ENCODE results near the gene ATP6V1B1.

Gene ATP6V1B1

DNA sequence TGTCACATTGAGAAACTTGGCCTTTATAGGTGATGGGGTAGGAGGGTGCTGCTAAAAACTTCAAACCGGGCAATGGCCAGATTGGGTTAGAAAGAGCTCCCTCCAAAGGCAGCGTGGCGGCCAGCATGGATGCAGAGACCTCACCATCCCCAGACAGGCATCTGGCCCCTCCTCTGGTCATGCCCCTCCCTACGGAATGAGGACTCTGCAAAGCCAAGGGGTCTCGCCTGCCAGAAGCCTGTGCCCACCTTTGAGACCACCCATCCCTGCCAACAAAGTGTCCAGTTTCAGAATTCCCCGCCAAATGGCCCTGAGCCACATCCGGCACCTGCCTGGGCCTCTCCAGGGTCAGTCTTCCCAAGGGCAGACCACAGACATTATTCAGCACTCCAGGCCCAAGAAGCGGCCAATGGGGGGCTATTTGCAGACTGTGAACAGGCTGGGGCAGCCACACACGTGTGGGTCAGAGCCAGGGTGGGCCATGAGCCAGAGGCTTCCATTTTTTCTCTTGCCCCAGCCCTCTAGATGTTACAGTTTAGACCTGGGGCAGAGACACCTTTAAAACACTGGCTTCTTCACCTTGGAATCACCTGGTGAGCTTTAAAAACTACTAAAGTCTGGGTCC, 4.2 kb upstream of the ATP6V1B1 start:
- DNase-seq: no peak
- TF ChIP-seq CTCF (IDR thresholded peaks at IDR 0.05; ENCODE audit: low read depth, low read length, missing control alignments): no peak
- Histone ChIP-seq H3K4me3 (ENCODE audit: low read depth, low read length) (no peak overlapping the region), H3K27ac (no peak overlapping the region), H3K36me3 (replicated peaks) (no peaks in the 10 kb centered on the region), H3K27me3 (replicated peaks) (no peaks in the 10 kb centered on the region)
- in situ Hi-C loops (cut with HindIII; ENCODE audit: low pct_ligation_motif_present, low sequenced_read_pairs): no loop called here

DNA sequence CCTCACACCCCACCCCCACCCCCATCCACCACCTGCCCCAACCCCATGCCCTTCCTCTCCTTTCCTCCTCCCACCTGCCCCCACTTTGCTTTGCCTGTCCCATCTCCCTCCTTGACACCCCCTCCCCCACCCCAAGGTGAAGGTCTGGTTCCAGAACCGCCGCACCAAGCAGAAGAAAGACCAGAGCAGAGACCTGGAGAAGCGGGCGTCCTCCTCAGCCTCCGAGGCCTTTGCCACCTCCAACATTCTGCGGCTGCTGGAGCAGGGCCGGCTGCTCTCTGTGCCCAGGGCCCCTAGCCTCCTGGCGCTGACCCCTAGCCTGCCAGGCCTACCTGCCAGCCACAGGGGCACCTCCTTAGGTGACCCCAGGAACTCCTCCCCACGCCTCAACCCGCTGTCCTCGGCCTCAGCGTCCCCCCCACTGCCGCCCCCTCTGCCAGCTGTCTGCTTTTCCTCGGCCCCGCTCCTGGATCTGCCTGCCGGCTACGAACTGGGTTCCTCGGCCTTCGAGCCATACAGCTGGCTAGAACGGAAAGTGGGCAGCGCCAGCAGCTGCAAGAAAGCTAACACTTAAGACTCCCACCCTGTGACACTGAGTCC, 3.0 kb upstream of the ATP6V1B1 start:
- Histone ChIP-seq H3K27me3 (replicated peaks) (no peaks in the 10 kb centered on the region), H3K4me3 (ENCODE audit: low read depth, low read length) (no peak overlapping the region), H3K27ac (no peak overlapping the region), H3K36me3 (replicated peaks) (no peaks in the 10 kb centered on the region)
- in situ Hi-C loops (cut with HindIII; ENCODE audit: low pct_ligation_motif_present, low sequenced_read_pairs): no loop called here
- no peak for DNase-seq
- no peak for TF ChIP-seq CTCF (IDR thresholded peaks at IDR 0.05; ENCODE audit: low read depth, low read length, missing control alignments)

DNA sequence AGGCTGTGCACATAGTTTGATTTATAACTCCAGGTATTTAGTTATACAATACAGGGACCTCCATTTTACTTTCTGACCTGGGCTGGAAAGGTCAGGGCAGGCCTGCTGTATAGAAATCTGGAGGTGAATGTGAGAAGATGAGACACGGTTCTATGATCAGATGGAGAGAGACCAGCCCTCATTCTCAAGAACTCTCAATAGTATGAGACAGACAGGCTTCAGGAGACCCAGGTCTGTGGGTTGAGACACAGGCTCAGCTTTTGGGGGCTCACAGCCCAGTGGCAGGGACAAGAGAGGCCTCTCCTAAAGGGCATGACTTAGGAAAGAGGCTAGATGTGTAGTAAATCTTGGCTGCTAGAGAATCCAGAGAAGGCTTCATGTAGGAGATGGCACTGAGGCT, 719 bp upstream of the ATP6V1B1 start:
- Histone ChIP-seq H3K27me3 (replicated peaks) (no peaks in the 10 kb centered on the region), H3K36me3 (replicated peaks) (no peaks in the 10 kb centered on the region), H3K27ac (no peak overlapping the region), H3K4me3 (ENCODE audit: low read depth, low read length) (no peak overlapping the region)
- DNase-seq: no peak
- no peak for TF ChIP-seq CTCF (IDR thresholded peaks at IDR 0.05; ENCODE audit: low read depth, low read length, missing control alignments)
- in situ Hi-C loops (cut with HindIII; ENCODE audit: low pct_ligation_motif_present, low sequenced_read_pairs): no loop called here

- H3K4me3 ChIP-seq (ENCODE audit: low read depth, low read length): no peak overlapping the region
- no peak for TF ChIP-seq CTCF (IDR thresholded peaks at IDR 0.05; ENCODE audit: low read depth, low read length, missing control alignments)
- H3K36me3 ChIP-seq (replicated peaks): no peaks in the 10 kb centered on the region
- DNase-seq: no peak
- no peak overlapping the region for H3K27ac ChIP-seq
- no peaks in the 10 kb centered on the region for H3K27me3 ChIP-seq (replicated peaks)
- in situ Hi-C loops (cut with HindIII; ENCODE audit: low pct_ligation_motif_present, low sequenced_read_pairs): no loop called here
Observed at GRCh38 chr2:70936165-70936978, 672 bp downstream of the ATP6V1B1 start.

GRCh38 chr2:70936979-70937811, 1.5 kb downstream of the ATP6V1B1 start:
- TF ChIP-seq CTCF (IDR thresholded peaks at IDR 0.05; ENCODE audit: low read depth, low read length, missing control alignments): no peak
- H3K36me3 ChIP-seq (replicated peaks): no peaks in the 10 kb centered on the region
- H3K4me3 ChIP-seq (ENCODE audit: low read depth, low read length): no peak overlapping the region
- DNase-seq: no peak
- in situ Hi-C loops (cut with HindIII; ENCODE audit: low pct_ligation_motif_present, low sequenced_read_pairs): no loop called here
- H3K27me3 ChIP-seq (replicated peaks): no peaks in the 10 kb centered on the region
- H3K27ac ChIP-seq: no peak overlapping the region
